PC-3 (cell line): ENCODE data around the gene P2RY6. TPM values are rescaled to one million over a fixed set of nuclear protein-coding genes. Genes with fewer than 3 reads are reported as not detected.

Source experiments
- ATAC-seq: fragments of 200-7000 bp; cut with Tn5 transposase; 2 replicates; pipeline ENCODE4 v1.9.1; 2020; ENCODE audit warnings: mild to moderate bottlenecking, moderate library complexity
- BruUV-seq: library from RNA; stranded (reverse); fragments of 400-500 nt; replicated peaks from 2 replicates; lab custom pipeline; 2021; lab: Mats Ljungman, UMichigan
- CTCF ChIA-PET: fragments of 300-600 bp; sonication (Branson Sonifier 250); formaldehyde crosslinking; loops from one replicate; lab custom pipeline; 2022; ENCODE audit warnings: antibody characterized with exemption; lab: Charles Lee
- POLR2A ChIA-PET: fragments of 300-600 bp; sonication (Branson Sonifier 250); formaldehyde crosslinking; loops from one replicate; lab custom pipeline; 2022; ENCODE audit warnings: antibody characterized with exemption; ENCODE audit not compliant: unreplicated experiment; lab: Charles Lee
- DNase-seq: peaks from one replicate; pipeline ENCODE4 v3.0.0-alpha.2; 2015
- H2AFZ ChIP-seq: fragments of 300-600 bp; sonication (generic); 2 replicates; pipeline ENCODE4 v1.6.0; 2016; ENCODE audit warnings: antibody characterized with exemption, low read length
- H3F3A ChIP-seq: fragments of 300-600 bp; sonication (generic); one replicate; pipeline ENCODE4 v1.6.0; 2017; ENCODE audit warnings: antibody characterized with exemption, low read length, control low read depth, mild to moderate bottlenecking; ENCODE audit not compliant: unreplicated experiment
- H3K27ac ChIP-seq: fragments of 300-600 bp; sonication (generic); 2 replicates; pipeline ENCODE4 v1.5.1; 2016; ENCODE audit warnings: mild to moderate bottlenecking, low read length
- H3K27me3 ChIP-seq: fragments of 300-600 bp; sonication (generic); 2 replicates; pipeline ENCODE4 v1.6.1; 2016; ENCODE audit warnings: low read length, mixed read lengths
- H3K36me3 ChIP-seq: fragments of 300-600 bp; sonication (generic); 2 replicates; pipeline ENCODE4 v1.6.1; 2016; ENCODE audit warnings: low read depth, mixed run types, low read length, mixed read lengths
- H3K4me1 ChIP-seq: fragments of 300-600 bp; sonication (generic); 2 replicates; pipeline ENCODE4 v1.5.1; 2016; ENCODE audit warnings: low read length; ENCODE audit not compliant: insufficient read depth
- H3K4me2 ChIP-seq: fragments of 300-600 bp; sonication (generic); 2 replicates; pipeline ENCODE4 v1.6.0; 2016; ENCODE audit warnings: low read length
- H3K4me3 ChIP-seq: fragments of 300-600 bp; sonication (generic); 2 replicates; pipeline ENCODE4 v1.5.1; 2016; ENCODE audit warnings: mild to moderate bottlenecking, low read length, mixed read lengths
- H3K79me2 ChIP-seq: fragments of 300-600 bp; sonication (generic); 2 replicates; pipeline ENCODE4 v1.6.1; 2017; ENCODE audit warnings: low read length, mixed read lengths
- H3K9ac ChIP-seq: fragments of 300-600 bp; sonication (generic); 2 replicates; pipeline ENCODE4 v1.6.0; 2016; ENCODE audit warnings: mild to moderate bottlenecking, low read length
- H3K9me2 ChIP-seq: fragments of 300-600 bp; sonication (generic); replicated peaks from 2 replicates; pipeline ENCODE4 v1.6.1; 2016; ENCODE audit warnings: mixed run types, low read length, mixed read lengths
- H3K9me3 ChIP-seq: fragments of 300-600 bp; sonication (generic); 2 replicates; pipeline ENCODE4 v1.6.1; 2016; ENCODE audit warnings: low read length, mixed read lengths
- H4K20me1 ChIP-seq: fragments of 300-600 bp; sonication (generic); 2 replicates; pipeline ENCODE4 v1.6.1; 2016; ENCODE audit warnings: low read length, mixed read lengths
- CTCF ChIP-seq: fragments of 300-600 bp; sonication (generic); conservative IDR thresholded peaks from 2 replicates; pipeline ENCODE4 v1.5.1; 2017; ENCODE audit warnings: antibody characterized with exemption, low read depth, mild to moderate bottlenecking, low read length
- EZH2 ChIP-seq: fragments of 300-600 bp; sonication (generic); IDR thresholded peaks from one replicate; pipeline ENCODE4 v1.6.1; 2017; ENCODE audit warnings: antibody characterized with exemption, mild to moderate bottlenecking, low read length; ENCODE audit not compliant: unreplicated experiment
- EZH2phosphoT487 ChIP-seq: fragments of 300-600 bp; sonication (generic); IDR thresholded peaks from 2 replicates; pipeline ENCODE4 v1.6.1; 2018; ENCODE audit warnings: mild to moderate bottlenecking, antibody characterized with exemption, low read length, borderline replicate concordance
- intact Hi-C: fragments of 100-400 bp; cut with micrococcal nuclease; formaldehyde crosslinking; loops from 2 replicates; pipeline ENCODE4 v1.9.0; 2023
- total RNA-seq: library from RNA; depleted of rRNA; stranded (reverse); fragments of >200 nt; gene quantifications from 2 replicates; pipeline ENCODE4 v1.2.3, GENCODE V29; 2014

The P2RY6 gene
- total RNA-seq, 1 experiment from 2014 or later: 2.0 TPM

GRCh38 chr11:73340164-73340563 is 68.0 kb downstream of the P2RY6 start:
- Histone ChIP-seq H3K79me2 (peaks cover 9% of the 10 kb centered on the region), H3K27me3 (no peaks in the 10 kb centered on the region), H3K4me3 (no peak overlapping the region), H3K4me2 (no peak overlapping the region), H4K20me1 (no peaks in the 10 kb centered on the region), H3F3A (no peaks in the 10 kb centered on the region), H3K9me3 (no peaks in the 10 kb centered on the region), H3K9ac (no peak overlapping the region), H3K9me2 (no peaks in the 10 kb centered on the region), H3K27ac (no peak overlapping the region), H2AFZ (no peak overlapping the region), H3K4me1 (peaks cover 6% of the 10 kb centered on the region), H3K36me3 (no peaks in the 10 kb centered on the region)
- DNase-seq (no peak), ATAC-seq (no peak)
- intact Hi-C loops: no loop called here
- TF ChIP-seq EZH2phosphoT487 (no peak), EZH2 (no peak), CTCF (no peak)
- CTCF ChIA-PET: interaction anchor here (2.7 kb wide), 1 partner anchor 11 kb away, joined by 7 read pairs; no protein-coding TSS in a partner anchor
- POLR2A ChIA-PET: no interaction called here
- no TSS peak for BruUV-seq

- intact Hi-C loops: no loop called here
- ATAC-seq (peak; percentile 59), DNase-seq (peak; percentile 26)
- no peaks in the 10 kb centered on the region for H3K9me2 ChIP-seq
- TF ChIP-seq EZH2 (no peak), CTCF (no peak), EZH2phosphoT487 (no peak)
- no peaks in the 10 kb centered on the region for H4K20me1 ChIP-seq
- peak overlapping the region; percentile 82 for H2AFZ ChIP-seq
- ChIA-PET CTCF (interaction anchor here (2.7 kb wide), 1 partner anchor 9 kb away, joined by 7 read pairs; no protein-coding TSS in a partner anchor), POLR2A (no interaction called here)
- H3K27ac ChIP-seq: no peak overlapping the region
- H3K36me3 ChIP-seq: no peaks in the 10 kb centered on the region
- H3K9ac ChIP-seq: no peak overlapping the region
- peak overlapping the region; percentile 67 for H3K4me3 ChIP-seq
- peak overlapping the region; percentile 68 for H3K4me2 ChIP-seq
- BruUV-seq: no TSS peak
- peaks cover 4% of the 10 kb centered on the region; the same call in 1 of the 2 replicates for H3K4me1 ChIP-seq
- no peaks in the 10 kb centered on the region for H3K9me3 ChIP-seq
- peaks cover 9% of the 10 kb centered on the region for H3K79me2 ChIP-seq
- no peaks in the 10 kb centered on the region for H3K27me3 ChIP-seq
- H3F3A ChIP-seq: no peaks in the 10 kb centered on the region
These were observed 70.5 kb downstream of the P2RY6 start for GRCh38 chr11:73342633-73343032.

GRCh38 chr11:73343076-73343873 is 71.1 kb downstream of the P2RY6 start:
- ATAC-seq: peak; percentile 23
- CTCF ChIA-PET: interaction anchor here (0.6 to 2.7 kb wide), 2 partner anchors 8 to 282 kb away, joined by 3 to 7 read pairs; no protein-coding TSS in a partner anchor
- Histone ChIP-seq H3K4me3 (peak overlapping the region; percentile 65), H3K27me3 (no peaks in the 10 kb centered on the region), H4K20me1 (no peaks in the 10 kb centered on the region), H3K9me2 (no peaks in the 10 kb centered on the region), H3K4me2 (peak overlapping the region; percentile 80), H2AFZ (peak overlapping the region; percentile 37; the same call in 1 of the 2 replicates), H3K36me3 (no peaks in the 10 kb centered on the region), H3K4me1 (peaks cover 4% of the 10 kb centered on the region; the same call in 1 of the 2 replicates), H3K27ac (no peak overlapping the region), H3K79me2 (peaks cover 9% of the 10 kb centered on the region), H3K9me3 (no peaks in the 10 kb centered on the region), H3F3A (no peaks in the 10 kb centered on the region), H3K9ac (no peak overlapping the region)
- BruUV-seq: TSS peak; percentile 35
- intact Hi-C loops: no loop called here
- TF ChIP-seq EZH2phosphoT487 (no peak), CTCF (no peak), EZH2 (no peak)
- DNase-seq: peak; percentile 21
- POLR2A ChIA-PET: no interaction called here
